B cell (primary cell): ENCODE measurements around the gene PALM. TPM values are rescaled to one million over a fixed set of nuclear protein-coding genes. Genes with fewer than 3 reads are reported as not detected.

ENCODE experiments used
- ATAC-seq: fragments of 200-7000 bp; cut with Tn5 transposase; one replicate; pipeline ENCODE4 v1.10.0; 2021; ENCODE audit warnings: low read depth, mild to moderate bottlenecking, moderate number of reproducible peaks, moderate library complexity
- CTCF ChIA-PET: fragments of 350-600 bp; sonication (Branson Sonifier 250); formaldehyde crosslinking; loops from one replicate; lab custom pipeline; 2021; ENCODE audit warnings: antibody characterized with exemption, inconsistent platforms; lab: Charles Lee
- POLR2A ChIA-PET: fragments of 350-600 bp; sonication (Branson Sonifier 250); formaldehyde crosslinking; loops from one replicate; lab custom pipeline; 2021; ENCODE audit warnings: antibody characterized with exemption; lab: Charles Lee
- DNase-seq: peaks from one replicate; pipeline ENCODE4 v3.0.0; 2013
- H2AFZ ChIP-seq: 2 replicates; pipeline ENCODE4 v1.6.1; 2012; ENCODE audit warnings: mild to moderate bottlenecking, low read depth, low read length; ENCODE audit not compliant: insufficient read depth, poor library complexity, severe bottlenecking
- H3K27ac ChIP-seq, 2 donors: 1 replicate in 1 of 2; 2 replicates in 1 of 2; pipeline ENCODE4 v1.5.1; 2012 to 2013; ENCODE audit warnings: low read length in 2 of 2, mild to moderate bottlenecking in 2 of 2, moderate library complexity in 1 of 2
- H3K27me3 ChIP-seq, 4 experiments: fragments of 200-600 bp in 1 of 4; sonication (generic) in 1 of 4; replicated peaks in 1 of 4; 1 replicate in 2 of 4; 2 replicates in 2 of 4; pipeline versions ENCODE4 v1.6.1 to v1.7.0; 2013 to 2016; ENCODE audit warnings: low read length in 3 of 4, mild to moderate bottlenecking in 2 of 4, mixed read lengths in 1 of 4, moderate library complexity in 1 of 4; ENCODE audit not compliant: insufficient read depth in 4 of 4, control insufficient read depth in 3 of 4; ENCODE audit errors: control extremely low read depth in 1 of 4
- H3K36me3 ChIP-seq, 2 experiments: replicated peaks in 1 of 2; 1 replicate in 1 of 2; 2 replicates in 1 of 2; pipeline versions ENCODE4 v1.6.1 to v1.7.1; 2013; ENCODE audit warnings: low read length in 1 of 2; ENCODE audit not compliant: insufficient read depth in 2 of 2, control insufficient read depth in 1 of 2; ENCODE audit errors: control extremely low read depth in 1 of 2, extremely low read depth in 1 of 2
- H3K4me1 ChIP-seq, 2 donors: fragments of 200-600 bp in 1 of 2; sonication (generic) in 1 of 2; 1 replicate in 1 of 2; 2 replicates in 1 of 2; pipeline versions ENCODE4 v1.5.1 to v1.6.1; 2013 to 2017; ENCODE audit warnings: low read length in 2 of 2; ENCODE audit not compliant: control insufficient read depth in 2 of 2, insufficient read depth in 2 of 2
- H3K4me2 ChIP-seq: replicated peaks from 2 replicates; pipeline ENCODE3; 2012; ENCODE audit warnings: mild to moderate bottlenecking, low read depth, low read length; ENCODE audit not compliant: poor library complexity, severe bottlenecking
- H3K4me3 ChIP-seq, 5 experiments: fragments of 200-600 bp in 1 of 5; sonication (generic) in 1 of 5; 1 replicate in 3 of 5; 2 replicates in 2 of 5; pipeline versions ENCODE4 v1.5.1 to v1.7.0; 2011 to 2016; ENCODE audit warnings: low read length in 4 of 5, mild to moderate bottlenecking in 4 of 5, low read depth in 2 of 5, control low read depth in 1 of 5, moderate library complexity in 1 of 5; ENCODE audit not compliant: insufficient read depth in 1 of 5; ENCODE audit errors: control extremely low read depth in 1 of 5, extremely low read depth in 1 of 5
- H3K79me2 ChIP-seq: fragments of 200-600 bp; sonication (generic); one replicate; pipeline ENCODE4 v1.6.0; 2016; ENCODE audit warnings: low read length; ENCODE audit not compliant: control insufficient read depth, insufficient read depth
- H3K9ac ChIP-seq: fragments of 200-600 bp; sonication (generic); 2 replicates; pipeline ENCODE4 v1.6.1; 2017; ENCODE audit warnings: mild to moderate bottlenecking, low read length, moderate library complexity
- H3K9me3 ChIP-seq, 3 donors: one replicate each; pipeline versions ENCODE4 v1.6.1 to v1.7.1; 2013; ENCODE audit warnings: low read length in 2 of 3; ENCODE audit not compliant: control insufficient read depth in 2 of 3, insufficient read depth in 1 of 3; ENCODE audit errors: control extremely low read depth in 1 of 3
- H4K20me1 ChIP-seq: 2 replicates; pipeline ENCODE4 v1.6.0; 2012; ENCODE audit warnings: mild to moderate bottlenecking, low read length; ENCODE audit not compliant: insufficient read depth, control insufficient read depth, poor library complexity, severe bottlenecking
- H3K27ac Mint-ChIP-seq: one replicate; pipeline ENCODE4 v1.8.0; 2021; ENCODE audit warnings: mixed read lengths
- H3K27me3 Mint-ChIP-seq: one replicate; pipeline ENCODE4 v1.8.0; 2021; ENCODE audit warnings: mixed read lengths
- H3K4me1 Mint-ChIP-seq: one replicate; pipeline ENCODE4 v1.8.0; 2021; ENCODE audit warnings: mixed read lengths
- H3K4me3 Mint-ChIP-seq: one replicate; pipeline ENCODE4 v1.8.0; 2021; ENCODE audit warnings: mixed read lengths
- H3K9me3 Mint-ChIP-seq: one replicate; pipeline ENCODE4 v1.8.0; 2022; ENCODE audit warnings: mixed read lengths; ENCODE audit not compliant: insufficient read depth
- CTCF ChIP-seq: fragments of 200-600 bp; IDR thresholded peaks from one replicate; pipeline ENCODE4 v1.8.0; 2022; ENCODE audit warnings: antibody characterized with exemption, mild to moderate bottlenecking
- EZH2 ChIP-seq: IDR thresholded peaks from 2 replicates; pipeline ENCODE4 v1.6.1; 2012; ENCODE audit warnings: borderline replicate concordance, low read depth, mild to moderate bottlenecking, moderate library complexity, low read length; ENCODE audit not compliant: insufficient read depth, poor library complexity, severe bottlenecking
- WGBS: methylation state at CpG from one replicate; pipeline ENCODE4 v1.1.5; 2013; ENCODE audit warnings: missing lambda C conversion rate; ENCODE audit not compliant: insufficient coverage; 5-methylcytosine and 5-hydroxymethylcytosine counted together
- intact Hi-C: fragments of 100-400 bp; cut with micrococcal nuclease; formaldehyde crosslinking; loops from one replicate; pipeline ENCODE4 v1.10.0; 2022
- polyA minus RNA-seq: library from RNA; depleted of rRNA, polyadenylated mRNA; stranded (reverse); fragments of >200 nt; gene quantifications from 2 replicates; pipeline ENCODE4 v1.2.3, GENCODE V29; 2012
- polyA plus RNA-seq: library from polyadenylated mRNA; depleted of rRNA; stranded (reverse); fragments of >200 nt; gene quantifications from 2 replicates; pipeline ENCODE4 v1.2.3, GENCODE V29; 2012
- total RNA-seq, 2 donors: library from RNA; stranded (reverse); fragments of 120-200 nt in 1 of 2; gene quantifications; 1 replicate in 1 of 2; 2 replicates in 1 of 2; pipeline versions ENCODE4 v1.2.3 to v1.2.4, GENCODE V29; 2013 to 2022

The PALM gene
- not detected in 2 replicates for total RNA-seq
- total RNA-seq (2013), result 0.84 TPM
- polyA plus RNA-seq, result 0.15 and 0.53 TPM in 2 replicates
- polyA minus RNA-seq, result 0.43 and 1.1 TPM in 2 replicates

GRCh38 chr19:708154-709143 lies at the start of gene PALM:
TSS of gene PALM (plus strand) at chr19:708935. CDS start at chr19:709147, 212 bp downstream.
- POLR2A ChIA-PET, result no interaction called here
- H3K4me1 ChIP-seq, result peaks cover 7 to 9% of the 10 kb centered on the region in 2 donors
- peak within 1 kb of the TSS; percentile 46 for H3K4me3 Mint-ChIP-seq

More at GRCh38 chr19:708154-709143, at the start of gene PALM:
- no peak for ATAC-seq
- Histone ChIP-seq H3K4me2 (peak within 1 kb of the TSS; percentile 19), H3K27ac (no peak within 1 kb of the TSS), H3K79me2 (no peaks in the 10 kb centered on the region), H3K36me3 (no peaks in the 10 kb centered on the region), H2AFZ (no peak within 1 kb of the TSS), H3K9me3 (peaks cover 0 to 22% (median 2%) of the 10 kb centered on the region in 3 donors), H3K27me3 (peaks cover 0 to 39% (median 5%) of the 10 kb centered on the region in 4 experiments), H3K9ac (no peak within 1 kb of the TSS), H4K20me1 (no peaks in the 10 kb centered on the region), H3K4me3 (no peak within 1 kb of the TSS)
- intact Hi-C loops, result no loop called here
- TF ChIP-seq CTCF (no peak), EZH2 (no peak)
- H3K27me3 Mint-ChIP-seq, result peaks cover 27% of the 10 kb centered on the region
- no peak for DNase-seq
- H3K27ac Mint-ChIP-seq, result no peak within 1 kb of the TSS
- CTCF ChIA-PET, result no interaction called here
- H3K4me1 Mint-ChIP-seq, result peaks cover 6% of the 10 kb centered on the region
- peaks cover 1% of the 10 kb centered on the region for H3K9me3 Mint-ChIP-seq
- whole genome bisulfite sequencing, result 40% methylated on average over 22 of the region's 93 CpGs
